Measurements from ENCODE around the gene CAMP.
"Not testable (repeated sequence)": the region's sequence is repeated elsewhere in the genome, so short reads cannot be mapped to it uniquely, and the experiment has no call there.

CAMP gene

DNA sequence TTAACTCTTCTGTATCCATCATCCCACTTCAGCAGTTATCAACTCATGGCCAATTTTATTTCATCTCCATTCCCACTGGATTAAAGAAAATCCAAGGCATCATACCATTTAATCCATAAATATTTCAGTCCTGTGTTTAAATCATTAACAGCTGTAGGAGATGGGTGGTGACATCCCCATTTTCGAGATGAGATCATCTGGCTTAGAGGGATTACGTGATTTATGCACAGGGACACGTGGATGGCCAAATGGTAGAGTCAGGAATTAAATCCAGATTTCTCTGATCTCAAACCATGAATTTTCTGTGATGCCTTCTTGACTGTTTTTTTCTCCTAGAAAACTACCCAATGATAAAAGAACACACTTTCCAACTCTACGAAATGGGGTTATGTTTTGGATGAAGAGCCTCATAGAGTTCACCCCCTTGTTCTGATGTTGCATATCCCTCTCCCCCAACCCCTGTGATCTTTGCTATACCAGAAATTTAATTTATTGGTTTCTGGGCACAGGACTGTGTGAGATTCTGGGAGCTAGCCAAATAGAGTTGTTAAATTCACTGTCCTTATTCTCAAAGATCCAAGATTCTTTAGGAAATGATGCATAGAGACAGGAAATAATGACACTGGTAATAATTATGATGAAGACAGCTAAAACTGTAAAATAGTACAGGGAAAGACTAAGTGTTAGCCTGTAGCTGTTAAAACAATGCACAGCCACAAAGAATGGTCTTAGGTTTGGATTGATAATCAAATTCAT is 25.0 kb downstream of the CAMP start:
- H3K9me3 Mint-ChIP-seq = no peaks in the 10 kb centered on the region
- no peak overlapping the region for H3K4me3 Mint-ChIP-seq
- peaks cover 43% of the 10 kb centered on the region for H3K36me3 Mint-ChIP-seq (ENCODE audit: low read depth)
- DNase-seq (ENCODE audit: low spot score) = no peak
- no peaks in the 10 kb centered on the region for H3K27me3 Mint-ChIP-seq (ENCODE audit: low read depth)
- peaks cover 25% of the 10 kb centered on the region for H3K4me1 Mint-ChIP-seq (ENCODE audit: low read depth)
- peak overlapping the region; percentile 49 for H3K27ac Mint-ChIP-seq

DNA sequence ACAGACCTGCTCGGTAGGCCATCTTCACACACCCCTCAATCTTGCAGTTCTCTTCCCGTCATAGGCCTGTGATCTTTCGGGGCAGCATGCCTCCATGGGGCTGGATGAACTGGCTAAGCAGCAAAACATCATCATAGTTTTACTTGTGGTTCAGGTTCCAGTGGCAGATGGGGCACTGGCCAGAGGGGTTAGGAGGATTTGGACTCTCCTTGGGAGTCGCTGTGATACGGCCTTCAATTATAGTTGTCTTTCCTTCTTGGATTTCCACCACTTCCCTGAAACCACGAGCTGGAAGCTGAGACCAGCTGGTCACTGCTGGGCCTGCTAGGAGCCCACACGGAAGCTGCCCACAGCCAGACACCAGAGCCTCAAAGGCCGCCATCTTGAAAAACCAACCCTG is 33.3 kb downstream of the CAMP start:
- Mint-ChIP-seq H3K9me3 (peaks cover 9% of the 10 kb centered on the region), H3K4me3 (no peak overlapping the region), H3K36me3 (ENCODE audit: low read depth) (peaks cover 52% of the 10 kb centered on the region), H3K4me1 (ENCODE audit: low read depth) (peaks cover 4% of the 10 kb centered on the region), H3K27ac (no peak overlapping the region), H3K27me3 (ENCODE audit: low read depth) (no peaks in the 10 kb centered on the region)
- DNase-seq (ENCODE audit: low spot score) = no peak

DNA sequence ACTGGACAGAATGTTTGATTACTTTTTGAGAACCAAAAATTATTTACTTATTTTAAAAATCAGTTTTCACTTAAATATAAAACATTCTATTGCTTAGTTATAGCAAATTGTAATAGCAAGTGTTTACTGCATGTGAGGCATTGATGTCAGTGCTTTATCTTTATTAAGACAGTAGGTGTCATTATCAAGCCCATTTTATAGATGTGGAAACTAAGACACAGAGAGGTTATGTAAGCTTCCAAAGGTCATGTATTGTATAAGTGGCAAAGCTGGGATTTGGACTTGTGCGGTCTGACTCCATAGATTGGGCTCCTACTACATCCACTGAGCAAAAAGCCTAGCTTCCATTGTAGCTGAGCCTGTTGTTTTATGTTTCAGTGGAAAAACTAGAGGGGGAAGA is 35.2 kb downstream of the CAMP start:
- no peak for DNase-seq (ENCODE audit: low spot score)
- peaks cover 4% of the 10 kb centered on the region for H3K4me1 Mint-ChIP-seq (ENCODE audit: low read depth)
- peaks cover 49% of the 10 kb centered on the region for H3K36me3 Mint-ChIP-seq (ENCODE audit: low read depth)
- H3K9me3 Mint-ChIP-seq = peaks cover 9% of the 10 kb centered on the region
- no peak overlapping the region for H3K4me3 Mint-ChIP-seq
- H3K27me3 Mint-ChIP-seq (ENCODE audit: low read depth) = no peaks in the 10 kb centered on the region
- H3K27ac Mint-ChIP-seq = no peak overlapping the region

DNA sequence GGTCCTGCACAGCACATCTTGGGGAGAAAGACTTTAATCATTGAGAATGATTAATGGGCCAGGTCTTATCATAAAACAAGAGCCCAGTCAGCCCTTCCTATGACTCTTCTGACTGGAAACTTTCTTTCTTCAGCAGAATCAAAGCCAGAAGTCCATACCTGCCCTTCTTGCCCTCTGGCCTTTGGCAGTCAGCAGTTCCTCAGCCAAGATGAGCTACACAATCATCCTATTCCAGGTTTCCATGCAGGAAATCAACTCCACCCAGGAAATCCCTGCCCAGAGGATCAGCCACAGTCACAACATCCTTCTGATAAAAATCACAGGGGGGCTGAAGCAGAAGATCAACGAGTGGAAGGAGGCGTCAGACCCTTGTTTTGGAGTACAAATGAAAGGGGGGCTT is 44.5 kb downstream of the CAMP start:
- DNase-seq (ENCODE audit: low spot score) = no peak
- Mint-ChIP-seq H3K9me3 (no peaks in the 10 kb centered on the region), H3K4me1 (ENCODE audit: low read depth) (peaks cover 25% of the 10 kb centered on the region), H3K27ac (peak overlapping the region; percentile 89), H3K36me3 (ENCODE audit: low read depth) (peaks cover 34% of the 10 kb centered on the region), H3K4me3 (peak overlapping the region; percentile 79), H3K27me3 (ENCODE audit: low read depth) (no peaks in the 10 kb centered on the region)

DNA sequence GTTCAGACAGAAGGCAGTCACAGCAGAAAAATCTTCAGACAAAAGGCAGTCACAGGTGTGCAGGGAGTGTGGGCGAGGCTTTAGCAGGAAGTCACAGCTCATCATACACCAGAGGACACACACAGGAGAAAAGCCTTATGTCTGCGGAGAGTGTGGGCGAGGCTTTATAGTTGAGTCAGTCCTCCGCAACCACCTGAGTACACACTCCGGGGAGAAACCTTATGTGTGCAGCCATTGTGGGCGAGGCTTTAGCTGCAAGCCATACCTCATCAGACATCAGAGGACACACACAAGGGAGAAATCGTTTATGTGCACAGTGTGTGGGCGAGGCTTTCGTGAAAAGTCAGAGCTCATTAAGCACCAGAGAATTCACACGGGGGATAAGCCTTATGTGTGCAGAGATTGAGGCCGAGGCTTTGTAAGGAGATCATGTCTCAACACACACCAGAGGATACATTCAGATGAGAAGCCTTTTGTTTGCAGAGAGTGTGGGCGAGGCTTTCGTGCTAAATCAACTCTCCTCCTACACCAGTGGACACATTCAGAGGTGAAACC is 45.2 kb downstream of the CAMP start:
- H3K9me3 Mint-ChIP-seq = no peaks in the 10 kb centered on the region
- H3K4me3 Mint-ChIP-seq = peak overlapping the region; percentile 79
- no peaks in the 10 kb centered on the region for H3K27me3 Mint-ChIP-seq (ENCODE audit: low read depth)
- H3K4me1 Mint-ChIP-seq (ENCODE audit: low read depth) = peaks cover 25% of the 10 kb centered on the region
- peaks cover 34% of the 10 kb centered on the region for H3K36me3 Mint-ChIP-seq (ENCODE audit: low read depth)
- DNase-seq (ENCODE audit: low spot score) = peak; percentile 89
- H3K27ac Mint-ChIP-seq = peak overlapping the region; percentile 89

DNA sequence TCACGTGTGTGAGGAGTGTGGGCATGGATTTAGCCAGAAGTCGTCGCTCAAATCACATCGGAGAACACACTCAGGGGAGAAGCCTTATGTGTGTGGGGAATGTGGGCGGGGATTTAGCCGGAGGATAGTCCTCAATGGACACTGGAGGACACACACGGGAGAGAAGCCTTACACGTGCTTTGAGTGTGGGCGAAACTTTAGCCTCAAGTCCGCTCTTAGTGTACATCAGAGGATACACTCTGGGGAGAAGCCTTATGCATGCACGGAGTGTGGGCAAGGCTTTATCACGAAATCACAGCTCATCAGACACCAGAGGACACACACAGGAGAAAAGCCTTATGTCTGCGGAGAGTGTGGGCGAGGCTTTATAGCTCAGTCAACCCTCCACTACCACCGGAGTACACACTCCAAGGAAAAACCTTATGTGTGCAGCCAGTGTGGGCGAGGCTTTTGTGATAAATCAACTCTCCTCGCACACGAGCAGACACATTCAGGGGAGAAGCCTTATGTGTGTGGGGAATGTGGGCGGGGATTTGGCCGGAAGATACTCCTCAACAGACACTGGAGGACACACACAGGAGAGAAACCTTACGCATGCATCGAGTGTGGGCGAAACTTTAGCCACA is 45.8 kb downstream of the CAMP start:
- H3K36me3 Mint-ChIP-seq (ENCODE audit: low read depth) = peaks cover 30% of the 10 kb centered on the region
- peaks cover 25% of the 10 kb centered on the region for H3K4me1 Mint-ChIP-seq (ENCODE audit: low read depth)

DNA sequence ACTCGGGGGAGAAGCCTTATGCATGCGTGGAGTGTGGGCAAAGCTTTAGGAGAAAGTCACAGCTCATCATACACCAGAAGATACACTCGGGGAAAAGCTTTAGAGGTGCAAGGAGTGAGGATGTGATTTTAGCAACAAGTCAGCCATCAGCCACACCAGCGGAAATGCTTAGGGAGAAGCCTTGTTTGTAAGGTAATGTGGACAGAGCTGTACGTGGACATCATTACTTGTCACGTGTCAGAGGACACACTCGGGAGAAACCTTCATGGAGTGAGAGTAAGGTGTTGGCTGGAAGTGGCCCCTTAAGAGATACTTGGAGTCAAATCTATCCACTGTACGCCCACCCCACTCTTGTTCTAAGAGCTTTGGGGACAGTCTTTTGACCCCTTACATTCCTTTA is 46.3 kb downstream of the CAMP start:
- H3K36me3 Mint-ChIP-seq (ENCODE audit: low read depth) = peaks cover 28% of the 10 kb centered on the region
- no peaks in the 10 kb centered on the region for H3K27me3 Mint-ChIP-seq (ENCODE audit: low read depth)
- peak overlapping the region; percentile 89 for H3K27ac Mint-ChIP-seq
- H3K9me3 Mint-ChIP-seq = no peaks in the 10 kb centered on the region
- no peak for DNase-seq (ENCODE audit: low spot score)
- peaks cover 25% of the 10 kb centered on the region for H3K4me1 Mint-ChIP-seq (ENCODE audit: low read depth)
- H3K4me3 Mint-ChIP-seq = peak overlapping the region; percentile 79

More for the DNA sequence above, 45.8 kb downstream of the CAMP start:
- Mint-ChIP-seq H3K4me3 (peak overlapping the region; percentile 79), H3K27me3 (ENCODE audit: low read depth) (no peaks in the 10 kb centered on the region), H3K27ac (peak overlapping the region; percentile 89), H3K9me3 (no peaks in the 10 kb centered on the region)
- peak; percentile 76 for DNase-seq (ENCODE audit: low spot score)

DNA sequence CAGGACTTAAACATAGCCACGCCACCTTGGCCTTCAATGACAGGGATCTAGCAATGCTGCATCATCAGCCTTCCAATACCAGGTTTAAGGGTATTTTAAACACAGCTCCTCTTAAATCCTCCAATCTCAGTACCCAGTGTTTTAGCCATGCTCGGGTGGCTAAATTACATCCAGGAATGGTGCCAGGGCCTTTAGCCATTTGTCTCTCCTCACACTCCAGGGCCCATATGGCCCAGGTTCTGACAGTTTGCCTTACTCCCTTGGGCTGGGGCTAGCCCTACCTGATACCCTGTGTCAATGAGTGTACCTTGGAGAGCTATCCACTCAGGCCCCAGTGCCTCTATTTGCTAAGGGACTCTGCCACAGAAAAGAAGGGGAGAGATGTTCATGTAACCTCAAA is 47.0 kb downstream of the CAMP start:
- Mint-ChIP-seq H3K27ac (peak overlapping the region; percentile 58), H3K4me3 (no peak overlapping the region), H3K27me3 (ENCODE audit: low read depth) (no peaks in the 10 kb centered on the region), H3K4me1 (ENCODE audit: low read depth) (peaks cover 25% of the 10 kb centered on the region), H3K36me3 (ENCODE audit: low read depth) (peaks cover 28% of the 10 kb centered on the region), H3K9me3 (no peaks in the 10 kb centered on the region)
- DNase-seq (ENCODE audit: low spot score) = no peak

DNA sequence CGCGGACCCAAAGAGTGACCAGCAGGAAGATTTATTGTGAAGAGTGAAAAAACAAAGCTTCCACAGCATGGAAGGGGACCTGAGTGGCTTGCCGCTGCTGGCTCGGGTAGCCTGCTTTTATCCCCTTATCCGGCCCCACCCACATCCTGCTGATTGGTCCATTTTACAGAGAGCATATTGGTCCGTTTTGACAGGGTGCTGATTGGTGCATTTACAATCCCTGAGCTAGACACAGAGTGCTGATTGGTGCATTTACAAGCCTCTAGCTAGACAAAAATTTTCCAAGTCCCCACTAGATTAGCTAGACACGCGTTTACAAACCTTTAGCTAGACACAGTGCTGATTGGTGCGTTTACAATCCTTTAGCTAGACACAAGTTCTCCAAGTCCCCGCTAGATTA is 47.9 kb downstream of the CAMP start:
- not testable (repeated sequence) for H3K9me3 Mint-ChIP-seq

DNA sequence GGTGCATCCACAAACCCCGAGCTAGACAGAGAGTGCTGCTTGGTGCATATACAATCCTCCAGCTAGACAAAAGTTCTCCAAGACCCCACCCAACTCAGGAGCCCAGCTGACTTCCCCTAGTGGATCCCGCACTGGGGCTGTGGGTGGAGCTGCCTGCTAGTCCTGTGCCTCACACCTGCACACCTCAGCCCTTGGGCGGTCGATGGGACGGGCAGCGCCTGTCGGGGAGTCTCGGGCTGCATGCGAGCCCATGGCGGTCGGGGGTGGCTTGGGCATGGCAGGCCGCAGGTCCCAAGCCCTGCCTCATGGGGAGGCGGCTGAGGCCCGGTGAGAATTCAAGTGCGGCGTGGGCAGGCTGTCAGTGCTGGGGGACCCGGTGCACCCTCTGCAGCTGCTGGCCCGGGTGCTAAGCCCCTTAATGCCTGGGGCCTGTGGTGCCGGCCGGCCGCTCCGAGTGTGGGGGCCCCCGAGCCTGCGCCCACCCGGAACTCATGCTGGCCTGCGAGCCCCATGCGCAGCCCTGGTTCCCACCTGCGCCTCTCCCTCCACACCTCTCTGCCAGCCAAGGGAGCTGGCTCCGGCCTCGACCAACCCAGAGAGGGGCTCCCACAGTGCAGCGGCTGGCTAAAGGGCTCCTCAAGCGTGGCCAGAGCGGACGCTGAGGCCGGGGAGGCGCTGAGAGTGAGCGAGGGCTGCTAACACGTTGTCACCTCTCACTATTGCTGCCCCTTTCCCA is 48.6 kb downstream of the CAMP start:
- no peaks in the 10 kb centered on the region for H3K27me3 Mint-ChIP-seq (ENCODE audit: low read depth)
- no peak for DNase-seq (ENCODE audit: low spot score)
- H3K27ac Mint-ChIP-seq = no peak overlapping the region
- no peak overlapping the region for H3K4me3 Mint-ChIP-seq
- H3K4me1 Mint-ChIP-seq (ENCODE audit: low read depth) = peaks cover 25% of the 10 kb centered on the region
- H3K36me3 Mint-ChIP-seq (ENCODE audit: low read depth) = peaks cover 25% of the 10 kb centered on the region
- H3K9me3 Mint-ChIP-seq = no peaks in the 10 kb centered on the region

More for the DNA sequence above, 47.9 kb downstream of the CAMP start:
- H3K4me1 Mint-ChIP-seq (ENCODE audit: low read depth) = peaks cover 25% of the 10 kb centered on the region
- not testable (repeated sequence) for H3K4me3 Mint-ChIP-seq; H3K27ac Mint-ChIP-seq; DNase-seq (ENCODE audit: low spot score); H3K27me3 Mint-ChIP-seq (ENCODE audit: low read depth)
- peaks cover 26% of the 10 kb centered on the region for H3K36me3 Mint-ChIP-seq (ENCODE audit: low read depth)

DNA sequence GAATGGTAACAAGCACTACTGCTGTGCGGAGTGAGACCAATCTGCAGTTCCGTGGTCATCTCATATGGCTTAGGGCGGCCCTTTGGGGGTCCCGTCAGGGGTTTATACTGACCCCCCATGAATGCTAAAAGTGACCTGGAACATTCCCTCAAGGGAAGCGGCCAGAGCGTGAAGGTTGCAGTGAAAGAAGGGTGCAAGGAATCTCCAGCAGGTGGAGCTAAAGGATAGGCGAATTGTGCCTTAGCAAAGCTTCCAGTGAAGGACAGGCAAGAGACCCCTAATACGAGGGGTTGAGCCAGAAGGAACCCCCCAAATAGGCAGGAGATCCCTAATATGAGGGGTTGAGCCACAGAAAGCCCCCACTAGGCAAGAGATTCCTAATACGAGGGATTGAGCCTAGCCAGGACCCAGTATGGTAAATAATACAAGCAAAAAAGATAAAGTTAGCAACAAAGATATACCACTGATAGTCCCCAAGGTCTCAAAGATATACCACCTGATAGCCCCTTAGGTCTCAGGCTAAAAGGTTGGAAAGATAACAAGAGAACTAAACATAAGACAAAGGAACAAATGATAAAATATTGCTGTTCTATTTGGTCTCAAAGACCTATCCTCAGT is 50.4 kb downstream of the CAMP start:
- Mint-ChIP-seq H3K27ac (no peak overlapping the region), H3K27me3 (ENCODE audit: low read depth) (no peaks in the 10 kb centered on the region), H3K36me3 (ENCODE audit: low read depth) (peaks cover 19% of the 10 kb centered on the region), H3K9me3 (no peaks in the 10 kb centered on the region), H3K4me1 (ENCODE audit: low read depth) (peaks cover 13% of the 10 kb centered on the region), H3K4me3 (no peak overlapping the region)
- peak; percentile 38 for DNase-seq (ENCODE audit: low spot score)

DNA sequence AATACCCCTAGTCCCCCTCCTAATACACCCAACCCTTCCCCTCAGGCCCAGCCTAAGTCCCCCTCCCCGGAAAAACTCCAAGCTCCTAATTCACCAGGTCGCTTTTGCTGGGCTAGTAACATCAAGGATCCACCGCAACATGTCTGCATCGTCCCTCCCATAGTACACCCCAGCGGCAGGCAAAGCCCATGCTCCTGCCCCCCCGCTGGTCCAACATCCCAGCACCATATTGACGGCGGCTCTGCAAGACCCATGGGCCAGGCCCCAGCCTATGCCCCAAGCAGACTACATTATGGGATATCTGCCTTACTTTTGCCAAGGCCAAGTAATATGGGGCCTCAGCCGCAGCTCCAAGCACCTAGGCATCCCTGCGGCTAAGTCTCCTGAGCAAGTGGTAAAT is 51.2 kb downstream of the CAMP start:
- no peak for DNase-seq (ENCODE audit: low spot score)
- H3K36me3 Mint-ChIP-seq (ENCODE audit: low read depth) = peaks cover 14% of the 10 kb centered on the region
- no peaks in the 10 kb centered on the region for H3K27me3 Mint-ChIP-seq (ENCODE audit: low read depth)
- no peaks in the 10 kb centered on the region for H3K9me3 Mint-ChIP-seq
- peaks cover 5% of the 10 kb centered on the region for H3K4me1 Mint-ChIP-seq (ENCODE audit: low read depth)
- H3K27ac Mint-ChIP-seq = no peak overlapping the region
- no peak overlapping the region for H3K4me3 Mint-ChIP-seq

Measured in T-helper 2 cell treated with Interferon-gamma antibody and Interleukin-4, amounts not matched to agents 5 μg/mL and 100 μg/mL, for 36 hours (primary cell).